Smooth muscle cell (in vitro differentiated cells): Measurements from ENCODE around the gene TMEM244. TPM values are rescaled to one million over a fixed set of nuclear protein-coding genes. Genes with fewer than 3 reads are reported as not detected.

Source experiments
- DNase-seq: peaks from one replicate; lab custom pipeline; 2025; ENCODE audit not compliant: unreplicated experiment; lab: John Stamatoyannopoulos, UW
- H2AFZ ChIP-seq: fragments of 200-600 bp; sonication (generic); 2 replicates; pipeline ENCODE4 v1.6.0; 2016; ENCODE audit warnings: antibody characterized with exemption, low read depth, mild to moderate bottlenecking
- H3F3A ChIP-seq: fragments of 200-600 bp; sonication (generic); 2 replicates; pipeline ENCODE4 v1.6.0; 2017; ENCODE audit warnings: antibody characterized with exemption, low read depth
- H3K27ac ChIP-seq: fragments of 200-600 bp; sonication (generic); 2 replicates; pipeline ENCODE4 v1.5.1; 2016; ENCODE audit warnings: low read depth, mild to moderate bottlenecking
- H3K27me3 ChIP-seq: fragments of 200-600 bp; sonication (generic); 2 replicates; pipeline ENCODE4 v1.6.1; 2016; ENCODE audit warnings: low read depth, mild to moderate bottlenecking
- H3K36me3 ChIP-seq: fragments of 200-600 bp; sonication (generic); 2 replicates; pipeline ENCODE4 v1.5.1; 2016; ENCODE audit warnings: low read depth
- H3K4me1 ChIP-seq: fragments of 200-600 bp; sonication (generic); 2 replicates; pipeline ENCODE4 v1.5.1; 2016; ENCODE audit warnings: low read depth
- H3K4me2 ChIP-seq: fragments of 200-600 bp; sonication (generic); 2 replicates; pipeline ENCODE4 v1.6.0; 2016; ENCODE audit warnings: mild to moderate bottlenecking
- H3K4me3 ChIP-seq: fragments of 200-600 bp; sonication (generic); 2 replicates; pipeline ENCODE4 v1.5.1; 2016; ENCODE audit warnings: mild to moderate bottlenecking
- H3K79me2 ChIP-seq: fragments of 200-600 bp; sonication (generic); 2 replicates; pipeline ENCODE4 v1.6.0; 2016; ENCODE audit warnings: low read depth, mild to moderate bottlenecking
- H3K9ac ChIP-seq: fragments of 200-600 bp; sonication (generic); 2 replicates; pipeline ENCODE4 v1.6.0; 2016; ENCODE audit warnings: low read depth
- H3K9me3 ChIP-seq: fragments of 200-600 bp; sonication (generic); replicated peaks from 2 replicates; pipeline ENCODE4 v1.5.1; 2016; ENCODE audit warnings: low read depth
- H4K20me1 ChIP-seq: fragments of 200-600 bp; sonication (generic); 2 replicates; pipeline ENCODE4 v1.6.0; 2016; ENCODE audit warnings: low read depth
- WGBS: methylation state at CpG from one replicate; pipeline ENCODE4 v1.1.7; 2016; ENCODE audit warnings: low lambda C conversion rate; 5-methylcytosine and 5-hydroxymethylcytosine counted together
- polyA plus RNA-seq: library from polyadenylated mRNA; unstranded; fragments of >200 nt; fragmentation: Nextera tagmentation; extraction: Ambion mirVana; gene quantifications from 2 replicates; pipeline ENCODE4 v1.2.1, GENCODE V29; 2016
- small RNA-seq: library from RNA; depleted of rRNA; stranded (forward); fragments of <200 nt; gene quantifications from one replicate; pipeline ENCODE3, GENCODE V24; 2014
- total RNA-seq: library from RNA; depleted of rRNA; stranded (reverse); fragments of >200 nt; gene quantifications from 2 replicates; pipeline ENCODE4 v1.2.3, GENCODE V29; 2014
- TF ChIP-seq, protein P1 (sequence below): fragments of 200-600 bp; sonication (generic); IDR thresholded peaks from 2 replicates; pipeline ENCODE4 v1.5.1; 2017; ENCODE audit warnings: borderline replicate concordance, mild to moderate bottlenecking, antibody characterized with exemption; ENCODE audit not compliant: insufficient read depth, poor library complexity, severe bottlenecking

The TMEM244 gene
- total and polyA plus RNA-seq, 2 experiments from 2014 or later, result not detected

GRCh38 chr6:129785756-129786135 lies 75.4 kb downstream of the TMEM244 start:
- H3K79me2 ChIP-seq, result no peaks in the 10 kb centered on the region
- no peak overlapping the region for H3K27ac ChIP-seq
- H3K27me3 ChIP-seq, result no peaks in the 10 kb centered on the region
- no peak for DNase-seq
- H3K4me2 ChIP-seq, result no peak overlapping the region
- 96% methylated on average over 1 of the region's 1 CpG for WGBS
- no peak overlapping the region for H3K4me3 ChIP-seq
- no peak overlapping the region for H3K9ac ChIP-seq
- H2AFZ ChIP-seq, result no peak overlapping the region
- no peaks in the 10 kb centered on the region for H3F3A ChIP-seq
- no peaks in the 10 kb centered on the region for H3K4me1 ChIP-seq
- TF ChIP-seq, protein P1, sequence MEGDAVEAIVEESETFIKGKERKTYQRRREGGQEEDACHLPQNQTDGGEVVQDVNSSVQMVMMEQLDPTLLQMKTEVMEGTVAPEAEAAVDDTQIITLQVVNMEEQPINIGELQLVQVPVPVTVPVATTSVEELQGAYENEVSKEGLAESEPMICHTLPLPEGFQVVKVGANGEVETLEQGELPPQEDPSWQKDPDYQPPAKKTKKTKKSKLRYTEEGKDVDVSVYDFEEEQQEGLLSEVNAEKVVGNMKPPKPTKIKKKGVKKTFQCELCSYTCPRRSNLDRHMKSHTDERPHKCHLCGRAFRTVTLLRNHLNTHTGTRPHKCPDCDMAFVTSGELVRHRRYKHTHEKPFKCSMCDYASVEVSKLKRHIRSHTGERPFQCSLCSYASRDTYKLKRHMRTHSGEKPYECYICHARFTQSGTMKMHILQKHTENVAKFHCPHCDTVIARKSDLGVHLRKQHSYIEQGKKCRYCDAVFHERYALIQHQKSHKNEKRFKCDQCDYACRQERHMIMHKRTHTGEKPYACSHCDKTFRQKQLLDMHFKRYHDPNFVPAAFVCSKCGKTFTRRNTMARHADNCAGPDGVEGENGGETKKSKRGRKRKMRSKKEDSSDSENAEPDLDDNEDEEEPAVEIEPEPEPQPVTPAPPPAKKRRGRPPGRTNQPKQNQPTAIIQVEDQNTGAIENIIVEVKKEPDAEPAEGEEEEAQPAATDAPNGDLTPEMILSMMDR, result no peak
- no peaks in the 10 kb centered on the region for H4K20me1 ChIP-seq
- no peaks in the 10 kb centered on the region for H3K36me3 ChIP-seq
- H3K9me3 ChIP-seq, result no peaks in the 10 kb centered on the region

DNA sequence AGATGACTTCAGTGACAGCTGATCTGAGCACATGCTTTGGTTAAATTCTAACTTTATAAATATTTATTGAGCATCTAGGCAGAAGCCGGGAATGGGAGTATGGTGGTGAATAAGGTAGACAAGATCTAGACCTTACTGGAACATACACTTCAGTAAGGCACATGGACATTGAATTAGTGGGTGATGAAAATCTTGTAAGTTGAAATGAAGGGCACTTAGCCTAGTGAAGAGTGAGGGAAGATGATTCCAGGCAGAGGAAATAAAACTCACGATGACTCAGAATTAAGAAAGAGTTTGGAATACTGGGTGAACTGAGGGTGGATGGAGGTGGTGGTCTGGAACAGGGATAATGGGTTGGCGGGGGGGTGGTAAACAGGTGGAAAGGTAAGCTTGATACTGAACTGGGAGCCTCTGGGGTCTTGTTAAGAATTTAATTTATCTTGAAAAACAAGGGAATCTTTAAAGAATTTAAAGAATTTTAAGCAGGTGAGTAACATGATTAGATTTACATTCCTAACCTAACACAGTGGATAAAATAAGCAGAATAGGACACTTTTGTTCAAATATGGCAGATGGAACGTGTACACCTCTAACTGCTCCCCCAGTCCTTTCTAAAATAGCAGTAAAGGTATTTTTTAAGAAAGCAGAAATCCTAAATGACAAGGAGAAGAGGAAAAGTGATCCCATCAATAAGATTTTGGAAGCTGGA lies 75.9 kb downstream of the TMEM244 start:
- H3K27ac ChIP-seq, result no peak overlapping the region
- H3K4me3 ChIP-seq, result no peak overlapping the region
- H3K36me3 ChIP-seq, result no peaks in the 10 kb centered on the region
- no peaks in the 10 kb centered on the region for H4K20me1 ChIP-seq
- H3K4me1 ChIP-seq, result no peaks in the 10 kb centered on the region
- no peak overlapping the region for H3K4me2 ChIP-seq
- TF ChIP-seq, protein P1, result no peak
- H3F3A ChIP-seq, result no peaks in the 10 kb centered on the region
- no peaks in the 10 kb centered on the region for H3K9me3 ChIP-seq
- H3K79me2 ChIP-seq, result no peaks in the 10 kb centered on the region
- 92% methylated on average over 4 of the region's 4 CpGs for WGBS
- H2AFZ ChIP-seq, result no peak overlapping the region
- no peak overlapping the region for H3K9ac ChIP-seq
- H3K27me3 ChIP-seq, result no peaks in the 10 kb centered on the region
- no peak for DNase-seq

Small RNA genes within 50 kb of the gene (small RNA-seq; reads per million reads assigned to genes)
- not detected for gene AL451046.2

Other genes with a start within 250 kb of the TMEM244 start
- gene ARHGAP18, start 151.1 kb downstream of the TMEM244 start, total RNA-seq, result 9.6 and 10.7 TPM in 2 replicates
- 3.2 and 3.5 TPM in 2 replicates for gene ARHGAP18, start 151.1 kb downstream of the TMEM244 start, polyA plus RNA-seq
- gene L3MBTL3, start 157.3 kb upstream of the TMEM244 start, total RNA-seq, result 14.2 and 18.0 TPM in 2 replicates
- 4.1 and 5.4 TPM in 2 replicates for gene L3MBTL3, start 157.3 kb upstream of the TMEM244 start, polyA plus RNA-seq